Brain microvascular endothelial cell (primary cell): ENCODE results near the gene NOD1.

Source experiments
- DNase-seq: peaks from one replicate; pipeline ENCODE4 v3.0.0-alpha.2; 2020
- H3K27ac ChIP-seq: fragments of 250-450 bp; sonication (Bioruptor Pico); 2 replicates; pipeline ENCODE4 v1.5.1; 2020; ENCODE audit warnings: mild to moderate bottlenecking, moderate library complexity
- H3K27me3 ChIP-seq: fragments of 250-450 bp; sonication (Bioruptor Pico); replicated peaks from 2 replicates; pipeline ENCODE4 v1.5.1; 2020; ENCODE audit warnings: mild to moderate bottlenecking
- H3K36me3 ChIP-seq: fragments of 250-450 bp; sonication (Bioruptor Pico); replicated peaks from 2 replicates; pipeline ENCODE4 v1.5.1; 2020; ENCODE audit warnings: mild to moderate bottlenecking
- H3K4me3 ChIP-seq: 2 replicates; pipeline ENCODE4 v1.5.1; 2011; ENCODE audit warnings: low read depth, mild to moderate bottlenecking, control low read depth, low read length, moderate library complexity
- in situ Hi-C: cut with HindIII; loops from 2 replicates; pipeline ENCODE4 v1.10.0; 2017; ENCODE audit warnings: low sequenced_read_pairs, low pct_ligation_motif_present
- TF ChIP-seq, protein P1 (sequence below): IDR thresholded peaks from 2 replicates; pipeline ENCODE4 v1.5.1; 2011; ENCODE audit warnings: low read depth, mild to moderate bottlenecking, moderate library complexity, low read length, control low read depth, inconsistent platforms; ENCODE audit errors: missing control alignments

NOD1 gene

DNA sequence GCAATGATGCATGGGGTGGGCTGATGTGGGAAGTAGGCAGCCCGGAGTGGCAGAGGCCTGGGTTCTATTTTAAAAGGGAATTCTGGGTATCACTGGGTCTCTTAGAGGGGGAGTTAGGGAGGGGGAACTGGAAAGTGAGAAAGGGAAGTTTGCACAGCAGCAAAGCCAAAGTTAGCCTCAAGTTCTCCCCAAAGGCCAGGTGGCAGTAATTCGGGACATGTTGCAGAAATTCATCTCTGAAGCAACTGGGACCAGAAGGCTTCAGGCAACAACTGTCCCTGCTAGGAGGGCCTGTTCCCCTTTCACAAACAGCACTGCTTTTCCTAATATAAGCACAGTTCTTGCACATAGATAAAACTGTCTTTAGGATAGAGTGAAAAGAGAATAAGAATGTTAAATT, 67.4 kb downstream of the NOD1 start:
- Histone ChIP-seq H3K36me3 (no peaks in the 10 kb centered on the region), H3K27me3 (no peaks in the 10 kb centered on the region), H3K27ac (no peak overlapping the region), H3K4me3 (no peak overlapping the region)
- TF ChIP-seq, protein P1, sequence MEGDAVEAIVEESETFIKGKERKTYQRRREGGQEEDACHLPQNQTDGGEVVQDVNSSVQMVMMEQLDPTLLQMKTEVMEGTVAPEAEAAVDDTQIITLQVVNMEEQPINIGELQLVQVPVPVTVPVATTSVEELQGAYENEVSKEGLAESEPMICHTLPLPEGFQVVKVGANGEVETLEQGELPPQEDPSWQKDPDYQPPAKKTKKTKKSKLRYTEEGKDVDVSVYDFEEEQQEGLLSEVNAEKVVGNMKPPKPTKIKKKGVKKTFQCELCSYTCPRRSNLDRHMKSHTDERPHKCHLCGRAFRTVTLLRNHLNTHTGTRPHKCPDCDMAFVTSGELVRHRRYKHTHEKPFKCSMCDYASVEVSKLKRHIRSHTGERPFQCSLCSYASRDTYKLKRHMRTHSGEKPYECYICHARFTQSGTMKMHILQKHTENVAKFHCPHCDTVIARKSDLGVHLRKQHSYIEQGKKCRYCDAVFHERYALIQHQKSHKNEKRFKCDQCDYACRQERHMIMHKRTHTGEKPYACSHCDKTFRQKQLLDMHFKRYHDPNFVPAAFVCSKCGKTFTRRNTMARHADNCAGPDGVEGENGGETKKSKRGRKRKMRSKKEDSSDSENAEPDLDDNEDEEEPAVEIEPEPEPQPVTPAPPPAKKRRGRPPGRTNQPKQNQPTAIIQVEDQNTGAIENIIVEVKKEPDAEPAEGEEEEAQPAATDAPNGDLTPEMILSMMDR, result no peak
- in situ Hi-C loops, result no loop called here
- DNase-seq, result no peak

DNA sequence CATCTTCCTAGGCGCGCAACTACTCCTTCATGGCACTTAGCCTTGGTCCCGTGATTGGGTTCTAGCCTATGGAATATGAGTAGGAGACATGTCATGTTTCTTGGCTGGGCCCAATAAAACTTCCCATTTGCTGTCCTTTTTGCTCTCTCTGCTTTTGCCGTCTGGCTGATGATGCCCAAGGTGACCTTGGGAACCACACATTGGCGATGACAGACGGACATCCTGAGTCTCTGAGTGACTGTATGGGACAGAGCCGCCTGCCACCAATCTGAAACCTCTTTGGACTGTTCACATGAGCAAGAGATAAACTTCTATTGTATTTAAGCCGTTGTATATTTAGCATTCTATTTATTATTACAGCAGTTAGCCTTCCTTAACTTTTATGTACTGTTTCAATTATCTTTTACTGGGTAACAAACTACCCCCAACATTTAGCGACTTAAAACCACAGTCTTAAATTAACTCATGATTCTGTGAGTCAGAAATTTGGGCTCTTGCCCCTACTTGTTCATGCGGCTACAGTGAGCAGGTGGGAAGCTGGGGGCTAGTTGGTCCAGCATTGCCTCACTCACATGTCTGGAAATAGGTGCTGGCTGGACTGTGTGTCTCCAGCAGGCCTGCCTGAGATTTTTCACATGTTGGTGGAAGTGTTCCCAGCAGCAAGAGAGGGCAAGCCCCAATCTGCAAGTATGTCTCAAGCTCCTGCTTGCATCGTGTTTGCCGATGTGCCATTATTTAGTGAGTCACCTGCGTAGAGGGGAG, 71.7 kb downstream of the NOD1 start:
- H3K27ac ChIP-seq, result no peak overlapping the region
- in situ Hi-C loops, result no loop called here
- H3K36me3 ChIP-seq, result no peaks in the 10 kb centered on the region
- no peaks in the 10 kb centered on the region for H3K27me3 ChIP-seq
- DNase-seq, result no peak
- no peak overlapping the region for H3K4me3 ChIP-seq
- TF ChIP-seq, protein P1, result no peak

DNA sequence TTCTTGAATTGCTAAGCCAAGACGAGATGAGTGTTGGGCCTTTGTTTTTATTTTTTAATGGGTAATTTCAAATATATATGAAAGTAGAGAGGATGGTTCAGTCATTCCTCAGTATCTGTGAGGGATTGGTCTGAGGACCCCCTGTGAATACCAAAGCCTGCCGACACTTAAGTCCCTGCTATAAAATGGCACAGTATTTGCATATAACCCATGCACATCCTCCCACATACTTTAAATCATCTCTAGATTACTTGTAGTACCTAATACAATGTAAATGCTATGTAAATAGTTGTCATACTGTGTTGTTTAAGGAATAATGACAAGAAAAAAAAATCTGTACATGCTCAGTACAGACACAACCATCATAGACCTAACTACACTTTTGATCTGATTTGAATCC, 73.4 kb downstream of the NOD1 start:
- in situ Hi-C loops, result no loop called here
- Histone ChIP-seq H3K36me3 (no peaks in the 10 kb centered on the region), H3K4me3 (no peak overlapping the region), H3K27me3 (no peaks in the 10 kb centered on the region), H3K27ac (no peak overlapping the region)
- TF ChIP-seq, protein P1, result no peak
- DNase-seq, result no peak

DNA sequence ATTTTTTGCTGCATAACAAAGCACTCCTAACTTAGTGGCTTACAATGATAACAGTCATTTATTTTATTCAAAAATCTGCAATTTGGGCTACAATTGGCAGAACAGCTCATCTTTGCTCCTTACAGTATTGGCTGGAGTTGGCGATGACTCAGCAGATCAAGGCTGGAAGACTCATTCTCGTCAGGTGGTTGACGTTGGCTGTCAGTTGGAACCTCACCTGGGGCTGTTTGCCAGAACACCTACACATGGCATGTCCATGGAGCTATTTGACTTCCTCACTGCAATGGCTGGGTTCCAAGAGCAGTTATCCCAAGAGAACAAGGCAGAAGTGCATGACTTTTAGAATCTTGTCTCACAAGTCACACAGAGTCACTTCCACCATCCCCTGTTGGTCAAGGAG, 75.1 kb downstream of the NOD1 start:
- Histone ChIP-seq H3K27ac (no peak overlapping the region), H3K4me3 (no peak overlapping the region), H3K27me3 (no peaks in the 10 kb centered on the region), H3K36me3 (no peaks in the 10 kb centered on the region)
- no peak for DNase-seq
- TF ChIP-seq, protein P1, result no peak
- in situ Hi-C loops, result no loop called here

DNA sequence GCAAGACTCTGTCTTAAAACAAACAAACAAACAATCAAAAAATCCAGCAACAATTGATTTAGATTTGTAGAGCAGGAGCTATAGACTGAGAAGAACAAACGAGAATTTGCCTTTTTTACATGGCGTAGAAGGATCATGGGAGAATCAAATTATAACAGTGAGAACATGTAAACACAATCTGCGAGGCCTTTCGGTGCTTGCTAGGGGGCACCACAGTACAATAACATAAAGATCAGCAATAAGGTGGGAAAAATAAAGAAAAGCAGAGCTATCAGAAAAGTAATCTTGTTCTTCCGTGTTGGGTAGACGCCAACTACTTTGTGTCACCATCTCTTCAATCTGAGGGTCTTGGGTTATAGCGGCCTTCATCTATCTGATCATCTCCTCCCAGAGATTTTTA, 82.2 kb downstream of the NOD1 start:
- H3K36me3 ChIP-seq, result no peaks in the 10 kb centered on the region
- no peaks in the 10 kb centered on the region for H3K27me3 ChIP-seq
- in situ Hi-C loops, result no loop called here
- H3K27ac ChIP-seq, result no peak overlapping the region
- TF ChIP-seq, protein P1, result peak; percentile 47
- H3K4me3 ChIP-seq, result no peak overlapping the region
- DNase-seq, result no peak

DNA sequence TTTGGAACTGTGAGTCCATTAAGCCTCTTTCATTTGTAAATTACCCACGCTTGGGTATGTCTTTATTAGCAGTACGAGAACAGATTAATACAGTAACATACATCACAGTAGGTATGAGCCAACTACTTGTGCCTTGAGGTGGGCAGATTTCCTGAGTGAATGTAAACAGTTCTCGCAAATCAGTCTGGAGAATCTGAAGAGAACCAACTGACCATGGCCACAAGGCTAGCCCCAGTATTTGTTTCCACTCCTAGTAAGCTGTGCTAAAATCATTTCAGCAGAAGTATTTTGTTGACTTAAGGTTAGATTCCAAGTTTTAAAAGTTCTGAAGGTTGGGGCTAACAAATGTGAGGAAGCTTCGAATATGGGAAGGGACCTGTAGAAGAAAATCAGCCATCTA, 82.9 kb downstream of the NOD1 start:
- no peak for DNase-seq
- Histone ChIP-seq H3K27me3 (no peaks in the 10 kb centered on the region), H3K4me3 (no peak overlapping the region), H3K27ac (no peak overlapping the region), H3K36me3 (no peaks in the 10 kb centered on the region)
- TF ChIP-seq, protein P1, result no peak
- in situ Hi-C loops, result no loop called here
